DOHH2 (cell line): ENCODE measurements around the gene SUPT7L.

Experiments used
- H3F3A ChIP-seq: fragments of 200-600 bp; sonication (generic), shearing (Covaris generic); 2 replicates; pipeline ENCODE4 v1.6.0; 2016; ENCODE audit warnings: antibody characterized with exemption, mild to moderate bottlenecking; ENCODE audit not compliant: control insufficient read depth, insufficient read depth
- H3K27ac ChIP-seq: fragments of 200-600 bp; sonication (generic); 2 replicates; pipeline ENCODE4 v1.5.1; 2014; ENCODE audit warnings: low read depth, mild to moderate bottlenecking, low read length, moderate library complexity
- H3K27me3 ChIP-seq: fragments of 200-600 bp; sonication (generic); 2 replicates; pipeline ENCODE4 v1.6.1; 2014; ENCODE audit warnings: mild to moderate bottlenecking, low read length, mixed read lengths; ENCODE audit not compliant: control insufficient read depth
- H3K36me3 ChIP-seq: fragments of 200-600 bp; sonication (generic); 2 replicates; pipeline ENCODE4 v1.6.1; 2014; ENCODE audit warnings: mild to moderate bottlenecking, low read length, moderate library complexity, mixed read lengths; ENCODE audit not compliant: control insufficient read depth
- H3K4me1 ChIP-seq: fragments of 200-600 bp; sonication (generic); 2 replicates; pipeline ENCODE4 v1.6.1; 2014; ENCODE audit warnings: mild to moderate bottlenecking, low read length, mixed read lengths; ENCODE audit not compliant: control insufficient read depth
- H3K4me2 ChIP-seq: fragments of 200-600 bp; sonication (generic); 2 replicates; pipeline ENCODE4 v1.6.0; 2014; ENCODE audit warnings: mild to moderate bottlenecking, low read length, moderate library complexity
- H3K4me3 ChIP-seq: fragments of 200-600 bp; sonication (generic); 2 replicates; pipeline ENCODE4 v1.5.1; 2014; ENCODE audit warnings: mild to moderate bottlenecking, low read length, mixed read lengths
- H3K79me2 ChIP-seq: fragments of 200-600 bp; sonication (generic); 2 replicates; pipeline ENCODE4 v1.6.1; 2014; ENCODE audit warnings: mild to moderate bottlenecking, low read length, mixed read lengths; ENCODE audit not compliant: control insufficient read depth
- H3K9me2 ChIP-seq: fragments of 200-600 bp; sonication (generic); replicated peaks from 2 replicates; pipeline ENCODE4 v1.6.1; 2014; ENCODE audit warnings: mild to moderate bottlenecking, low read length, mixed read lengths; ENCODE audit not compliant: control insufficient read depth
- H3K9me3 ChIP-seq: fragments of 200-600 bp; sonication (generic); 2 replicates; pipeline ENCODE4 v1.6.1; 2014; ENCODE audit warnings: antibody characterized with exemption, low read length, mixed read lengths; ENCODE audit not compliant: control insufficient read depth, insufficient read depth
- H4K20me1 ChIP-seq: fragments of 200-600 bp; sonication (generic); 2 replicates; pipeline ENCODE4 v1.6.0; 2014; ENCODE audit warnings: low read depth, mild to moderate bottlenecking, antibody characterized with exemption, low read length, moderate library complexity; ENCODE audit not compliant: control insufficient read depth, insufficient read depth
- EZH2phosphoT487 ChIP-seq: fragments of 200-600 bp; sonication (generic); IDR thresholded peaks from 2 replicates; pipeline ENCODE4 v1.6.1; 2017; ENCODE audit warnings: borderline replicate concordance, mild to moderate bottlenecking, antibody characterized with exemption, low read length, moderate library complexity, mixed read lengths
- TF ChIP-seq, protein P1 (sequence below): fragments of 200-600 bp; sonication (generic); IDR thresholded peaks from one replicate; pipeline ENCODE4 v1.5.1; 2014; ENCODE audit warnings: antibody characterized with exemption, mild to moderate bottlenecking, low read depth, low read length; ENCODE audit not compliant: poor library complexity, severe bottlenecking

SUPT7L gene

GRCh38 chr2:27640722-27641245 lies 22.6 kb downstream of the SUPT7L start:
- TF ChIP-seq EZH2phosphoT487: no peak
- TF ChIP-seq, protein P1, sequence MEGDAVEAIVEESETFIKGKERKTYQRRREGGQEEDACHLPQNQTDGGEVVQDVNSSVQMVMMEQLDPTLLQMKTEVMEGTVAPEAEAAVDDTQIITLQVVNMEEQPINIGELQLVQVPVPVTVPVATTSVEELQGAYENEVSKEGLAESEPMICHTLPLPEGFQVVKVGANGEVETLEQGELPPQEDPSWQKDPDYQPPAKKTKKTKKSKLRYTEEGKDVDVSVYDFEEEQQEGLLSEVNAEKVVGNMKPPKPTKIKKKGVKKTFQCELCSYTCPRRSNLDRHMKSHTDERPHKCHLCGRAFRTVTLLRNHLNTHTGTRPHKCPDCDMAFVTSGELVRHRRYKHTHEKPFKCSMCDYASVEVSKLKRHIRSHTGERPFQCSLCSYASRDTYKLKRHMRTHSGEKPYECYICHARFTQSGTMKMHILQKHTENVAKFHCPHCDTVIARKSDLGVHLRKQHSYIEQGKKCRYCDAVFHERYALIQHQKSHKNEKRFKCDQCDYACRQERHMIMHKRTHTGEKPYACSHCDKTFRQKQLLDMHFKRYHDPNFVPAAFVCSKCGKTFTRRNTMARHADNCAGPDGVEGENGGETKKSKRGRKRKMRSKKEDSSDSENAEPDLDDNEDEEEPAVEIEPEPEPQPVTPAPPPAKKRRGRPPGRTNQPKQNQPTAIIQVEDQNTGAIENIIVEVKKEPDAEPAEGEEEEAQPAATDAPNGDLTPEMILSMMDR: no peak
- H3K79me2 ChIP-seq: no peaks in the 10 kb centered on the region
- no peaks in the 10 kb centered on the region for H4K20me1 ChIP-seq
- peaks cover 65% of the 10 kb centered on the region for H3K36me3 ChIP-seq
- no peaks in the 10 kb centered on the region for H3K27me3 ChIP-seq
- 0 out of 2 replicates have a peak, but pooled peaks cover 3% of the 10 kb centered on the region for H3F3A ChIP-seq
- H3K27ac ChIP-seq: no peak overlapping the region
- no peak overlapping the region for H3K4me2 ChIP-seq
- H3K4me3 ChIP-seq: no peak overlapping the region
- H3K9me3 ChIP-seq: no peaks in the 10 kb centered on the region
- H3K4me1 ChIP-seq: no peaks in the 10 kb centered on the region
- no peaks in the 10 kb centered on the region for H3K9me2 ChIP-seq

DNA sequence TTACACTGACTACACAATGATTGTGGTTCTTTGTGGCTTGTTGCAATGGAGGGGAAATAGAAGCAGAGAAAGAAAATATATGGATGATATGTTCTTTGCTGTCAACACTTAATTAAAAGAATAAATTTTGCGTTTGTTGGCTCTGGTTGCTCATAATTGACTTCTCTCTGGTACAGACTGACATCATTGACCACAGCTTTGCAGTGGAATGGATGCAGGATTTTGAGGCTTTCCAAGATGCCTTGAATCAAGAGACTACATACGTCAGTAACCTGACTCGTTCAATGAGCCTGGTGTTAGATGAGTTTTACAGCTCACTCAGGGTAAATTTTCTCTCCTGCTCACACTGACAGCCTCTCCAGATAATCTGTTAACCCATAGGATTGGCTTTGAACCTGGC lies 24.7 kb downstream of the SUPT7L start:
- H3K27ac ChIP-seq: no peak overlapping the region
- no peaks in the 10 kb centered on the region for H3K9me3 ChIP-seq
- no peaks in the 10 kb centered on the region for H3K79me2 ChIP-seq
- no peak for TF ChIP-seq EZH2phosphoT487
- TF ChIP-seq, protein P1: no peak
- no peaks in the 10 kb centered on the region for H3K4me1 ChIP-seq
- no peaks in the 10 kb centered on the region for H3K9me2 ChIP-seq
- 0 out of 2 replicates have a peak, but pooled peaks cover 3% of the 10 kb centered on the region for H3F3A ChIP-seq
- H4K20me1 ChIP-seq: no peaks in the 10 kb centered on the region
- H3K4me2 ChIP-seq: no peak overlapping the region
- no peak overlapping the region for H3K4me3 ChIP-seq
- H3K36me3 ChIP-seq: peaks cover 77% of the 10 kb centered on the region
- no peaks in the 10 kb centered on the region for H3K27me3 ChIP-seq

DNA sequence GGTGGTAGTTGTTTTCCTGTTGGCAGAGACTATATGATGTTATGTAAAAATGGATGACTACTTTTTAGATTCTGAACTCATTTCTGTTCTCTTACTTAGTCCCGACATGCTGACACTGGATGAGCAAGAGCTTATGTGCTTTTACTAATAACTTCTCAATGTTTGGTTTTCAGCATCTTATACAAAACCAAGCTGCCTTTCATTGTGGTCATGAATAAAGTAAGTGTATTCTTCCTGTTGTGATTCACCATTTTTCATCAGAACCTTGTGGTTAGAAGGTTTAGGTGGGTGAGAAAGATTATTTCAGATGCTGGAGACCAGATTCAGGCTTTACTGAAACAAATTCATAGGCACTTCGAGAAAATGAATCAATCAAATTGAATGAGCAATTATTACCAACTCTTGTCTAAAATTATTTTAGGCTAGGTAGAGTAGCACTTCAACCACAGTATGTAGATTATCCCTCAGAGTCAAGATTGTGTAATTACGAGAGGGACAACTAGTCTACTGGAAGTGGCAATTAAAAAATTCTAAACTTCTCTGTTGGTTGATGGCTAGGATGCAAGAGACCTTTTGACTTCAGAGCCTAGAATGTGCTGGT lies 25.3 kb downstream of the SUPT7L start:
- no peaks in the 10 kb centered on the region for H4K20me1 ChIP-seq
- no peaks in the 10 kb centered on the region for H3K4me1 ChIP-seq
- H3K4me2 ChIP-seq: no peak overlapping the region
- no peaks in the 10 kb centered on the region for H3K27me3 ChIP-seq
- H3K9me3 ChIP-seq: no peaks in the 10 kb centered on the region
- no peaks in the 10 kb centered on the region for H3K9me2 ChIP-seq
- TF ChIP-seq EZH2phosphoT487: no peak
- TF ChIP-seq, protein P1: no peak
- H3K4me3 ChIP-seq: no peak overlapping the region
- H3K27ac ChIP-seq: no peak overlapping the region
- peaks cover 78% of the 10 kb centered on the region for H3K36me3 ChIP-seq
- no peaks in the 10 kb centered on the region for H3K79me2 ChIP-seq
- H3F3A ChIP-seq: 0 out of 2 replicates have a peak, but pooled peaks cover 3% of the 10 kb centered on the region
